Cortex of kidney (tissue), 1 donor: ENCODE results near the gene AMT.
A peak's percentile ranks its signal among the peaks of the same experiment; 100 is the strongest.

Experiments used
- DNase-seq: peaks from one replicate; lab custom pipeline; 2025; lab: John Stamatoyannopoulos, UW

The AMT gene, protein sequence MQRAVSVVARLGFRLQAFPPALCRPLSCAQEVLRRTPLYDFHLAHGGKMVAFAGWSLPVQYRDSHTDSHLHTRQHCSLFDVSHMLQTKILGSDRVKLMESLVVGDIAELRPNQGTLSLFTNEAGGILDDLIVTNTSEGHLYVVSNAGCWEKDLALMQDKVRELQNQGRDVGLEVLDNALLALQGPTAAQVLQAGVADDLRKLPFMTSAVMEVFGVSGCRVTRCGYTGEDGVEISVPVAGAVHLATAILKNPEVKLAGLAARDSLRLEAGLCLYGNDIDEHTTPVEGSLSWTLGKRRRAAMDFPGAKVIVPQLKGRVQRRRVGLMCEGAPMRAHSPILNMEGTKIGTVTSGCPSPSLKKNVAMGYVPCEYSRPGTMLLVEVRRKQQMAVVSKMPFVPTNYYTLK

DNA sequence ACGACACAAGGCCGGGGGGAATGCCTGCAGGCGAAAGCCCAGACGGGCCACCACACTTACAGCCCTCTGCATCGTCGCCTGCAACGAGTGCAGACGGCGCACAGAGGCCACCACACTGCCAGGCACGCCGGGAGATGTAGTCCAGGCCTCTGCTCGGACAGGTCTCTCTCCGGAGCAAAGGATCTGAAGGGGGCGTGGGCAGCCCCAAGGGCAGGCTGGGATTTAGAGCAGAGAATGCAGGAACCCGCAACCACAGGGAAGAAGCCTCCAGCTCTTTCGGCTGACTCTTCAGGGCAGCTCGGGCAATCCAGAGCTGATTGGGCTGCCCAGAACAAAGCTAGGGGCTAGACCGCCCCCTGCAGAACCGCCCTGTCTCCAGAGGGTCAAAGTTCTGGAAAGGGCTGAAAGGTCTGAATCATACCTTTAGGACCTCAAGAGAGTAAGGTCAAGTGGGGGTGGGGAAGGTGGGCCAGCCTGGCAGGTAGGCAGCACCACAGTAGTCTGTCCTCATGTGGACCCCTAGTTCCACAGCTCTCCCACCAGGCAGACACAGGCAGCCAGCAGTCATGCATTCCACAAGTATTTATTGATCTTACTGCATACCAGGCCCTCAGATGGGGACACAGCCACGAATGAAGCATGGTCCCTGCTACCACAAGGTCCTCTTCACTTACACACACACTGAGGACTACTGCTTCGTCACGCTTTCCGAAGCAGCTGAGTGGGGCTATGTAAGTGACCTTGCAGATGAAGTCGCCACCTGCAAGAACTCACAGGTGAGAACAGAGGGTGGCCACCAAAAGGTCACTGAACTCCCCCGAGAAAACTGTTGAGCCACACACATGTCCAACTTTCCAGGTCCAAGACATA is at the start of gene AMT:
TSS of gene AMT (minus strand) at position 95 of the 870 bp plus-strand sequence. CDS start at position 72, 23 bp downstream.
- DNase-seq = no peak

DNA sequence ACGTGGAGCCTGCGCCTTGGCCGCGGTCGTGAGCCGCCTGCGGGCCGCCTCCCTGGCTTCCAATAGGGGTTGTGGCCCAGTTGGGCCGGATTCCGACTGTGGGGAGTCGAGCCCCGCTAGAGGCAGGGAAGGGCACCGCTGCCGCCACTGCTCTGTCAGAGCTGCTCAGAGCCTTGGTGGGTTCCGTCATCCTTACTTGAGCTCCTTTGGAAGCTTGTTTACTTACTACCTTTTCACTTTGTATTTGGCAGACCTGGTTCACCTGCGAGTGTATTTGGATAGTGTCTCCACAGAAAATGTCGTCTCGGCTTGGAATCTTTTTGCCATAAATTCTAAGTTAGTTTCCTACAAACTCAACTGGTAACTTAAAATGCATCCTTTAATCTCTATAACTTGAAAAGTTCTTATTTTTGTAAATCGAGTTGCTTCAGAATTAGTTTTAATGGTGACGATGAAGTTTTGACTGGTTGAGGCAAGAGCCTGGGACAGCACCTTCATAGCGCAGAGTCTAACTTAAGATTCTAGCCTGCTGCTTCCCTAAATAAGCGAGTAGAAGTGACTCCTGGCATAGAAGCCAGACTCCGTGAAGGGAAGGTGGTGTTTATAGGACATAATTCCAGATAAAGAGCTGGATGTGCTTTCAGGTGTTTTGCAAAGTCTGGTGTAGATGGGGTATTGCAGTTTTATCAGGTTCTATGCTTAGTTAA is 48.6 kb upstream of the AMT start:
- DNase-seq = no peak

DNA sequence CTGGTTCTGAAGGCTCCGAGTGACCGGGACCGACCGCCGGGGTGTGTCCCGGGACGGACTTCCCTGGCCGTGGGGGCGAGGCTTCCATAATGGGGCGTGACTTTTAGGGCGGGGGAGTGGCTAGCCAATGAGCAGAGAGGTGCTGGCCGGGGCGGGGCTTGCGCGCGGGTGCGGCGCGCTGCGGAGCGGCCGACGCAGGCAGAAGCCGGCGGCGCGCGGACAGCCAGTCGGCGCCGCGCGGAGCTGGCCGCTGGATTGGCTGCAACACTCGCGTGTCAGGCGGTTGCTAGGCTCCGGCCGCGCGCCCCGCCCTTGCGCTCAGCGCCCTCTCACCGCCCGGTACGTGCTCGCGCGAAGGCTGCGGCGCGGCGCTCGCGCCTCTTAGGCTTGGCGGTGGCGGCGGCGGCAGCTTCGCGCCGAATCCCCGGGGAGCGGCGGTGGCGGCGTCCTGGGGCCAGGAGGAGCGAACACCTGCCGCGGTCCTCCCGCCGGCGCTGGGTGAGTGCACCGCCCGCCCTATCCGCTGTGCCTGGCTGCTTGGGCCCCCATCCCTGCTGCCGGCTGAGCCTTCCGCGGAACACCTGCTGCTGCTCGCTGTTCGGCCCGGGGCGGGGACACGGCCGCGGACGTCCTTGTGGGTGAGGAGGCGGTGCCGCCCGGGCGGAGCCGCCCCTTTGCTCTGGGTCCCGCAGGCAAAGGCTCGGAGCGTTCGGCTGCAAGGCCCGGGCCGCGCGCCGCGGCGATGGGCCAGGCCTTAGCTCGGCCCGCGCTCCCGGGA is 47.9 kb upstream of the AMT start, which contains the start of gene DAG1:
TSS of gene DAG1 (plus strand) at position 332 of the 778 bp plus-strand sequence. CDS start 40,268 bp downstream, outside the sequence.
- peak; percentile 54 for DNase-seq

DNA sequence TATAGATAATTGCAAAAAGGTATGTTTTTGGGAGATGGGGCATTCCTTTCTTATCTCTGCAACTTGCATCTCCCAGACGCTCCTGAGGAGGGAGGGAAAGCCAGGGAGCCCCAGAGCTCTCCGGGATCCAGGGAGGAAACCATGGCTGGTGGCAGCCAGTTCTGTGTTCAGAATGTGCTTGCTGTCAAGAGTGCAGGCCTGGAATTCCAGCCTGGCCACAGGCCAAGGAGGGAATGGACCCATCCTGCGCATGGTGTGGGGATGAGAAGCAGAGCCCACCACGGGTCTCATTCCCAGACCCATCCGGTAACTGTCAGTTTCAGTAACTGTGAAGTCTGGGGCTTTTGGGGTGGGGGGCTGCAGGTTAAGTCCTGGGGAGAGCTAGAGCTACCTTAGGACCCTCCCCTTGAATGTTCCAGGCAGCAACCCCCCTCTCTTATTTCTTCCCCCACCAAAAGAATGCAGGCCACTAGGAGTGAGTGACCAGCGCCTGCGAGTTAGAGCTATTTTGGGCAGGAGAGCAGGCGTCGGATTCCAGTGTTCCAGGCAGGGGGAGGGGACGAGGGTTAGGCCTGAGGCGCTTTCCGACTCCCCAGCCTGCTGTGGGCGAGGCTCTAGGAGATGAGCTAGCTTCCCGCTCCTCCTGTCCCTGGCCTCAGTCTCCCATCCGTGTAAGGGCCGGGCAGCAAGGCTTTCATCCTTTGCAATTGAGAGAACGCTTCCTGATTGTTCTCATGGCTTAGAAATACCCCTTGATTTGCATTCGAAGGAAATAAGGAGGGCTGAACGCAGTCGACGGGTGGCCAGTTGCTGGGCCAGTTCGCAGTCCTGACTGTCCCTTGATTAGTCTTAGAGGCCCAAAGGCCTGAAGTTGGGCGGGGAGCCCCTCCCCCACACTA is 47.0 kb upstream of the AMT start:
- DNase-seq = no peak

DNA sequence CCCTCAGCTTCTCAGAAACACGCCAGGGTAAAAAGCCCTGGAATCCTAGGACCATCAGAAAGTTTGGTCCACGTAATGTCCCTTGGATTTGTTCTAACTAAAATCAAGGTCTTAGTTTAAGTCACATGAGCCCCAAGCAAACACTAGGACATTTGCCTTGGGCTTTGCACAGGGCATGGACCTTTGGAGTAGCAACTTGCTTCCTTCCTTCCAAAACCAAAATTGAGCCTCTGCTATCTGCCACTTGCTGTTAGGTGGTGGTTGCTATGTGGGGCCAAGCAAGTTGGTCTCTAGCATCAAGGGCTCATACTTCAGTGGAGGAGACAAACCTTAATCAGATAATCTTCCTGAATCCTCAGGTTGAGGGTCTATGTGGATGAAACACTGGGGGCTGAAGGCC is 43.8 kb upstream of the AMT start:
- DNase-seq = no peak

DNA sequence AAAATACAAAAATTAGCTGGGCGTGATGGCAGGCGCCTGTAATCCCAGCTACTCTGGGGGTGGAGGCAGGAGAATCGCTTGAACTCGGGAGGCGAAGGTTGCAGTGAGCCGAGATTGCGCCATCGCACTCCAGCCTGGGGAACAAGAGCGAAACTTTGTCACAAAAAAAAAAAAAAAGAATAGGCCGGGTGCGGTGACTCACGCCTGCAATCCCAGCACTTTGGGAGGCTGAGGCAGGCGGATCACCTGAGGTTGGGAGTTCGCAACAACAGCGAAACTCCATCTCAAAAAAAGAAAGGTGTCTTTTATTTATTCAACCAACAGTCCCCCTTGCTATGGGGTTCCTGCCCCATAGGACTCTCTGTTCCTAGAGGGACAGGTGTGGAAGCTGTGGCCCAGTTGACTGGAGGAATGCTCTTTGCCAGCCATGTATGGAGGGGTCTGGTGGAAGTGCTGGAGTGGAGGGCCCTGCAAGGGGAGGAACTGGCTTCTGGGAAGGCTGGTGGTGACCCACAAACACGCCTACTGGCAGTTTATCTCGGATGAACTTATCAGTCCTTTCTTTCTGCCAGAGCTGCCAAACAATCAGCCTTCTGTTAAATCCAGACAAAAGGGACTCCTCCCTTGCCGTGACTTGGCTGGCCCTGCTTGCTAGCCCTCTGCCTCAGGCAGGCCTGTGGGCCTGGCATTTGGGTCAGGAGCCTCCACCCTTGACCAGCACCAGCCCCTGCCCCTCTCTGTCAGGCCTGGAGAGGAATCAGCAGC is 43.2 kb upstream of the AMT start:
- DNase-seq = no peak

DNA sequence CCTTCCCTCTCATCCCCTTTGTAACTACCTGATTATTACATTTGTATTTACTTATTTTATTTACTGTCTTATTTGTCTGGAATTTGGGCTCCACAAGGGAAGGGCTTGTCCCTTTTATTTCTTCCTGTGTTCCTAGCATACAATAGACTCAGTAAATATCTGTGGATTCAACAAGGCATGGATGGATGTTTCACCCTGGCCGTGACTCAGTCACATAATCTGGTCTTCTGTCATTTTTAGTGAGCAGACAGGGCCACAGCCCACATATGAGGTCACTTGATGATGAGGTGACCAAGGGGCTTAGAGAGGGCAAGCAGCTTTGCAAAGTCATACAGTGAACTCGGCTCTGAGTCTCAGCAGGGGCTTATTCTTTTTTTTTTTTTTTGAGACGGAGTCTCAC is 39.9 kb upstream of the AMT start:
- no peak for DNase-seq

DNA sequence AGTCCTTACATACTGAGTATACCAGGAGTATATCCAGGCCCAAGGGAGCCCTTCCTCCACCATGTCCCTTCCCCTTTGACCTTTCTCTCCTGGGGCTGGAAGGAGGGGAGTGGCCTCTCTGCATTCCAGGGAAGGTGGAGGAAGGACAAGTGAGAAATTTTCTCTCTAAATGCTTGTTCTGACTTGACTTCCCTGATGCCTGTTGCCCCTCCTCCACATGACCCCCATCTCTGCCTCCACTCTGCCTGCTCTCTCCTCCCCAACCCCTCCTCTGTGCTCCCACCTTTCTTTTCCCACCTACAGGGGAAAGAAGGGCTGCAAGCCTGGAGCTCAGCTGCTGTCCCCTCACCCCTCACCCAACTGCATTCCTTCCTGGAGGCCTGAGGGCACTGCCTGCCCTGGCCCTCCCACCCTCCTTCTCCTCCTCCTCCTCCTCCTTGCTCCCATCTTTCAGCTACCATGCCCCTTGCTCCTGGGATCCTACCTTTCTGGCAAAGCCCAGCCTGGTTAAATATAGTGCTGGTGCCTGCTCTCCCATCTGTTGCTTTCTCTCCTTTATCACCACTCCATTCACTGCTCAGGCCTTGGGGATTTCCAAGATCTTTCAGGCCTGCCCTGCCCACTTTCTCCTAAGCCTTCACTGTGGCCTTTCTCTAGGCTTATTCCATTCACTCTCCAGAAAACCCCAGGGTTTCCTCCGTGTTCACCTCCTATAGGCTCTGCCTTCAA is 39.3 kb upstream of the AMT start:
- no peak for DNase-seq

DNA sequence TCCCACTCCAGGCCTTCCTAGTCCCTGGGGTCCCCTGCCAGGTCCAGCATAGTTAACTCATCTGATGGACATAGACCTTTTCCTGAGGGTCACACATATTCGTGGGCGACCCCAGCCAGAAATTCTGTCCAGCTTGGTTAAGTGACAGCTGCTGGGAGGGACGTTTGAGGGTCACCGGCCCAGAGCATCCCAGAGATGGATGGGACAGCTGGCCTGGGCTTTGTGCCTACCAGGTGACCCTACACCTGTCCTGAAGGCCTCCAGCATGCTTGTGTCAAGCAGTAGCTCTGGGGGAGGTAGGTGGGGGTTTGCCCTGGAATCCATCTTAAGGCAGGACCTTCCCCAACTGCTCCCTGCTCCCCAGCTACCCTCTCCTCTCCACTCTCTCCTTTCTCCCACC is 38.7 kb upstream of the AMT start:
- DNase-seq = no peak

DNA sequence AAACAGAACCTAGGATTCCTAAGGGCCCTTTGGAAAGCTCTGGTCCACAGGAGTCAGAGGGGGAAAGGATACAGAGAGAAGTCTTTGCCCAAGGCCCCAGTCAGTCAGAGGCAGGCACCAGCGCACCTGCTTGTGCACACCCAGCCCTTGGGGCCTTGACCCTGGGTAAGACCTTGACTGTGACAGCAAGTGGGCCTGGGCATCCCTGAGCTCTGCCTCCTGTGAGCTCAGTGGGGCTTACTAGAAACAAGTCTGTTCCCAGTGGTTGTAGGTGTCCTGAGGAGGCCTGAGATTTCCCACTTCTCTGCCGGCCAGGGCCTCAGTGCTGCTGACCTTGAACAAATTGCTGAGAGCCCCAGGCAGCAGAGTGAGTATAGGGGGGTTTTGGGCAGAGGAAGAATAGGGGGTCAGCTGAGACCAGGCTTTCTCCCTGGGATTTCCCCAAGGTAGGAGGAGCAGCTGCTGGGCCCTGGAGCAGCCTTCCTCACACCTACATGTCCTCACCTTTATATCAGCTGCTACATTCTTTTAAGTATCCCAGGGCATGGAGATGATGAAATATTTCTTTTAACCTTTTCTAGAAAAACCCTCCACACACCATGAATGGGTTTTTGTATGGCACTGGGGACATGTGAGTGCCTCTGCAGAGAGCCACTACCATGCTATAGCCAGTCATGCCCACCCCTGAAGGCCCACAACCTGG is 38.1 kb upstream of the AMT start:
- DNase-seq = no peak

DNA sequence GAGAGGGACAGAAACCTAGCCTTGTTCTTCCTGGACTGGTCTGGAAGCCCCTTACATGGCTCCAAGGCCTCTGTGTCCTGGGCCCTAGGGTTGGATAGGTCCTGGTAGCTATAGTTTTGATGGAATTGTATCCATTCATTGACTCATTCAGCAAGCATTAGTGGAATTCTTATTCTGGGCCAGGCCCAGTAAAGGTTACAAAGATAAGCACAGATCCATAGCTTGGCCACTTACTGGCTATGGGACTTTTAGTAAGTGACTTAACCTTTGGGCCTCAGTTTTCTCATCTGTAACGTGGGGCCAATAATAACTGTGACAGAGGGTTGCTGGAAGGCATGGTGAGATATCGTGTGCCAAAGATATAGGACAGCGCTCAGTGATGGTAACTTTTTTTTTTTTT is 34.2 kb upstream of the AMT start:
- DNase-seq = no peak

DNA sequence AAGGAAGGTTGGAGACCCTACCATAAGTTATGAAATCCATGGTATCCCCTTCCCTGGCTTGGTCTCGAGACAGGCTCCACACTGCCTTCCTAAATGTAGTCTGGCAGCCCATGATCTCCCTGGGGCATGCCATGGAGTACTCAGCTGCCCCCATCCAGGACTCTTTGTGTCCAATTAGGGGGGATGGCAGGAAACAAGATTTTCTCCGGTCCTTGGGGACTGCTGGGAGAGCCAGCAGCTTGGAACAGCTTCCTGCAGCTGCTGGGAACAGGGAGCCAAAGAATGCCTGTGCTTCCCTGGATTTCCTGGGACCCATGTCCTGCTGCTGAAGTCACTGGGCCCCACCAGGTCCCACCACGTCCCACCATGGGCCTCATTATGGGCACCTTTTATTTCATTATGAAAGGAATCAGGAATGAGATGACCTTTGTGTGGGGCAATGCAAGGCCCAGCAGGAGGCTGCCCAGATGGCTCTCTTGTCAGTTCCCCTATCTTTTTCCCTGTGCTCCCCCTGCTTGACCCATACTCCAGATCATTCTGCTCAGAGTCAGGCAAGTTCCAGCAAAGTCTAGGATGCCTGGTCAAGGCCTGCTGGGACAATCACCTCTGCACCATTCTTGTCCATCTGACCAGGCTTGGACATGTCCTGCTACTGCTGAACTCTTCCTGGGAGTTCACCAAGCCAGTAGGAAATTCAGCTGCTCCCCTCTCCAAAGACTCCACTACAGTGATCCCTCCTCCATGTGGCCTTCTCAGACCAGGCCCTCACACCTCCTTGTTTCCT is 32.8 kb upstream of the AMT start:
- no peak for DNase-seq

DNA sequence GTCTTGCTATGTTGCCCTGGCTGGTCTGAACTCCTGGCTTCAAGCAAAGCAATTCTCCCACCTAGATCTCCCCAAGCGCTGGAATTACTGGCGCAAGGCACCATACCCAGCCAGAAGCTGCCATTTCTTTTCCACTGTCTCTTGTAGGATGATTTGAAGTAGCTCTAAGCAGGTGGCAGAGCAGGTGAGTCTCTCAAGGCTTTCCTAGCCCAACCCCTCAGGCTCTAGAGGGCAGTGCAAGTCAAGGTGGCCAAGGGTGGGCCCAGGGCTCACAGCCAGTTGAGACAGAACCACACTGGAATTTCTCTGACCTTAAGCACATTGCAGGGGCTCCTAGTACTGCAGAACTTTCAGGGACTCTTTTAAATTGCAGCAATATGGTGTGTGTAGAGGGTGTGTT is 32.2 kb upstream of the AMT start:
- DNase-seq = no peak

DNA sequence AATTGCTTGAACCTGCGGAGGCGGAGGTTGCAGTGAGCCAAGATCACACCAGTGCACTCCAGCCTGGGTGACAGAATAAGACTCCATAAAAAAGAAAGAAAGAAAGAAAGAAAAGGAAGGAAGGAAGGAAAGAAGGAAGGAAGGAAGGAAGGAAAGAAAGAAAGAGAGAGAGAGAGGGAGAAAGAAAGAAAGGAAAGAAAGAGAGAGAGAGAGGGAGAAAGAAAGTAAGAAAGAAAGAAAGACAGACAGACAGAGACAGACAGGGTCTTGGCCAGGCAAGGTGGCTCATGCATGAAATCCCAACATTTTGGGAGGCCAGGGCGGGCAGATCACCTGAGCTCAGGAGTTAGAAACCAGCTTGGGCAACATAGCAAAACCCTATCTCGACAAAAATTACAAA is 31.3 kb upstream of the AMT start:
- no peak for DNase-seq

DNA sequence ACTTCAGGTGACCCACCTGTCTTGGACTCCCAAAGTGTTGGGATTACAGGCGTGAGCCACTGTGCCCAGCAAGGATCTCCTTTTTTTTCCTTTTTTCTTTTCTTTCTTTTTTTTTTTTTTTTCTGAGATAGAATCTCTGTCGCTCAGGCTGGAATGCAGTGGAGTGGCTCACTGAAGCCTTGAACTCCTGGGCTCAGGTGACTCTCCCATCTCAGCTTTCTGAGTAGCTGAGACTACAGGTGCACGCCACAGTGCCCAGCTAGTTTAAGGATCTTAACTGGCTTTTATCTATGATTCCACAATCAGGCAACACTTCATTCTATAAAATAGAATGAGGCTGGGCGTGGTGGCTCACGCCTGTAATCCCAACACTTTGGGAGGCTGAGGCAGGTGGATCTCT is 23.1 kb upstream of the AMT start:
- DNase-seq = no peak

DNA sequence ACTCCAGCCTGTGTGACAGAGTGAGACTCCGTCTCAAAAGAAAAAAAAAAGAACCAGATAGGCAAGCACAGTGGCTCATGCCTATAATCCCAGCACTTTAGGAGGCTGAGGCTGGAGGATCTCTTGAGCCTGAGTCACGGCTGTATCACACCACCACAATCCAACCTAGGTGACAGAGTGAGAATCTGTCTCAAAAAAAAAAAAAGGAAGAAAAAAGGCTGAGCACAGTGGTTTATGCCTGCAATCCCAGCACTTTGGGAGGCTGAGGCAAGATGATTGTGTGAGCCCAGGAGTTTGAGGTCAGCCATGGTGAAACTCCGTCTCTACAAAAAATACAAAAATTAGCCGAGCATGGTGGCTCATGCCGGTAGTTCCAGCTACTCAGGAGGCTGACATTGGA is 12.5 kb upstream of the AMT start:
- DNase-seq = no peak

DNA sequence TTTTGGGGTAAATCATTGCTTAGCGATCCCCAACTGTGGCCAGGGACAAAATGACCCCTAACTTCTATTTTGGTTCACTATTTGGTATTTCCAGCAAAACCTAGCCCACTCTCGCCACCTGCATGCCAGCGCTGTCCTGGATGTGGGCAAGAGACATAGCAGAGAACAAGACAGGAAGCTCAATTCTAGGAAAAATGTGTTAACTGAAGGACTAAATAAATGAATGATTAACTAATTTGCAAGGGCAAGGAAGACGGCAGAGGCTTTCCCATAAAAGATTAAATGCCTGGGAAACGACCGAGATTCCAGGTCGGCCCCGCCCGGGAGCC is 6.4 kb upstream of the AMT start:
- DNase-seq = no peak

DNA sequence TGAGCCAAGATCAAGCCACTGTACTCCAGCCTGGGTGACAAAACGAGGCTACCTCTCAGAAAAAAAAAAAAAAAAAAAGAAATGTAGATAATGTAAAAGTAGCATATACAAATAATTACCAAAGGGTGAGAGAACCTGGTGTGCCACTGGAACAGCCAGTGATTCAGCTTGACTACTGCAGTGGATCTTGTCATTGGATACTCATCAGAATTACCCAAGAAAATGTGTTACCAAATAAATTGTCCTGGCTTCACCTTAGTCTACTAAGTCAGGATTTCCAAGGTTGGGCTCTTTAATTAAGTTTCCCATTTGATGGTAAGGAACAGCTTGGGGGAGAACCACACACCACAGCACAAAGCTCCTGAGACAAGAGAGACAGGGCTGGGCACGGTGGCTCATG is 5.3 kb upstream of the AMT start:
- DNase-seq = no peak
